Right hindlimb (tissue), 1 donor: Measurements from ENCODE around the gene LRMDA.
A peak's percentile ranks its signal among the peaks of the same experiment; 100 is the strongest.

Experiments used
- DNase-seq: peaks from one replicate; pipeline ENCODE4 v3.0.0-alpha.2; 2018

The LRMDA gene

DNA sequence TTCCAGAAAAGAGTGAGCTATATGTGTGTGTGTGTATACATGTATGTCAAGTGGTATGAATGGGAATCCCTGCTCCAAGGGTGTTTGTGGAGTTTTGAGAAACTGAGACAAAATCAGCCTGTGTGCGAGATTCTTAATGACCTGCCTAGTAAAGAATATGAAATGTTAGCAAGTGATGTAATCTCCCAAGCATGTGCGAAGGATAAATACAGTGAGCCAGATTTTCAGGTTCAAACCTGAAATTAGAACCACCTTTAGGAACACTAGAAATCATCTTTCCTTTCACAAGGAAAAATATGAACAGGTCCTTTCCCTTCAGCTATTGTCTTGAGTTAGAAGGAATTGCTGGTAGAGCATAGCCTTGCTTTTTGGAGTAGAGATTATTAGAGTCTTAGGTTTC is 457.6 kb downstream of the LRMDA start:
- no peak for DNase-seq

DNA sequence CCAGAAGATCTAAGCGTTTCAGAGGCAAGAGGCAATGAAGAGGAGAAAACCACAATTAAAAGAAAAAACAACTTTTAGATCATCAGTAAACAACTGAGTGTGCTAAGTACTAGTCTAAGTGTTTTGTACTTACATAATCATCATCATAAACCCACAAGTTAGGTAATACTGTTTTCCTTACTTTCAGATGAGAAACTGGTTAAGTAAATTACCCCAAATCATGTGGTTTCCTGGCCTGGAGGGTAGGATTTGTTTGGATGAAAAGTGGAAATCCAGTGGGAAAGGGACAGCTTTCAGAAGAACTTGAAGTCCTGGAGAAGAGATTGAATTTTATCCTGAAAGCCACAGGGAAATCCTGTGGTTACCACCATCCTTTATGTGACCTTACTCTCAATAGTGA is 463.3 kb downstream of the LRMDA start:
- DNase-seq = no peak

- DNase-seq = no peak
Observed at GRCh38 chr10:75895259-75895658, 463.8 kb downstream of the LRMDA start.

GRCh38 chr10:75899816-75900390 is 468.5 kb downstream of the LRMDA start:
- DNase-seq = no peak

- DNase-seq = no peak
Observed at GRCh38 chr10:75902816-75903215, 471.4 kb downstream of the LRMDA start.

- DNase-seq = no peak
Observed at GRCh38 chr10:75904499-75905283, 473.3 kb downstream of the LRMDA start.

- DNase-seq = no peak
Observed at GRCh38 chr10:75905490-75905889, 474.1 kb downstream of the LRMDA start.

- DNase-seq = no peak
Observed at GRCh38 chr10:75910032-75910431, 478.6 kb downstream of the LRMDA start.

GRCh38 chr10:75911426-75911825 is 480.0 kb downstream of the LRMDA start:
- no peak for DNase-seq

DNA sequence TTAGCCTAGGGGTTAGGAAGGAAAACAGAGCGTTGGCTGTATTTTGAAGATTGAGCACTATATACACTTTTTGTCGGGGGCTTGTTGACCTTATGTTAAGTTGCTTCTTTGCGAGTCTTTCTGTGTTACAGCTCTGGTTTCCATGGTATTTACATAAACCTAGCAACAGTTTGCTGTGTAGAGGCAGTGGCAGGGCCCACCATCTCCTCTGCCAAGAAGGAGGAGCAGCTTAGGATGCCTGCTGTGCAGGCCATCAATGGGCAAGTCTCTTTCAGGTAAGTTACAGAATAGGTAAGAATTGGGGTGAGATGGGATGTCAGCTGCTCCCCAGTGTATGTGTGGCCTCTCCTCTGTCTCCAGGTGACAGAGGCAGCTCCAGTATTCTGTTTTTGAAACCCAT is 485.5 kb downstream of the LRMDA start:
- DNase-seq = peak; percentile 45

DNA sequence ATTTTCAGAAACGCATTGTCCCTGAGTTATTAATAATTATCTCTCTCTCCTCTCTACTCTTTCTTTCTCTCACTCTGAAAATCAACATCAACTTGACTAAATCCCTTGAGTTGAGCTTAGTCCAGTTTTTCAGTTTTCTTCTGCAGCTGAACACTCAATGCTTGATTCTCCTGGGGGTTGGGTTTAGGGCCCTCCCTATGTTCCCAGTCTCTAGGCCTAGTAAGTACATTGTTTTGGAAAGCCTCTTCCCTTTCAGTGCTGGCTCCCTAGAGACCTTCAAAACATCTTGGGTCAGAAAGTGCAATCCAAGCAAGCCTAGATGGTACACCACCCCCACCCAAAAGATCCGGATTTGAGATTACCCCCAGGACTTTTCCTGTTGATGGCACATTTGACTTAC is 488.5 kb downstream of the LRMDA start:
- DNase-seq = no peak

DNA sequence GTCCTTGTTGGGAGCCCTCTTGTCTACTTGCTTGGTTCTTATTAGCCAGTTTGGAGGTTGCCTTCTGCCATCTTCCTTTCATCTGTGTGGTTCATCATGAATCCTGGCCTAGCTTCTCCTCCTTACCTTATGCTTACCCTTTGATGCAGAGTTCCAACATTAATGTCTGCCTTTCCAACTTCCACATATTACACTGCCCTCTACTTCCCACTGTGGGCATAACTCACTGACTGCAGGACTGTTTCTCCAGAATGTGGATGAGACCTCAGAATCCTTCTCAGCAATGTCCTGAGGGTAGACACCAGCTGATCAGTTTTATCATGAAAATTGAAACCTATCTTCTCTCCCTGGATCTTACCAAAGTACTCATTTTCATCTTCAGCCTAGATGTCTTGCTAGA is 491.0 kb downstream of the LRMDA start:
- DNase-seq = no peak

DNA sequence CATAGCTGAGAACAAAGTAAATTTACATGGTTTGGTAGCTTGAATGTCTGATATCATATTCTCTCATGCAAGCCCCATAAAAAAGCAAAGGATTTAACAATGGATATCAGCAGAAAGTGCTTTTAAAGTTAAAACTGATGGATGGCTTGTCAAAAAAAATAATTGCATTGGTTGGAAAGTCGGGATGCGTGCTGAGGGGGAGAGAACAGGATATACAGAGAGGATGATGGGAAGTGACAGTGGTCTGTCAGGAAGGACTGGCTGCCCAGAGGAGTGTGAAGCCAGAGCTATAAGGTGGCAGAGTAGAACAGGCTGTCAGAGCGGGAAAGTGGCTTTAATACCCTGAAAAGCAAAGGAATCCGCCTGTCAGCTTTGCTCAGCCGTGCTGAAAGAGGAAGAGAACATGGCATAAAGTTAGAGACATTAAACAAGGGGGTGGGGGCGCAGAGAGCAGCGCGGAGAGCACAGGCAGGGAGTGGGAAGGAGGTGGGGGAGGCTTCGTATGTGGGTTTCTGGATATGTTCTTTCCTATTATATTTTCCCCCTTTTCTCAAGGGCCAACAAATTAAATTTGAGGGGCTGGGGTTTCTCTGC is 493.0 kb downstream of the LRMDA start:
- DNase-seq = no peak

DNA sequence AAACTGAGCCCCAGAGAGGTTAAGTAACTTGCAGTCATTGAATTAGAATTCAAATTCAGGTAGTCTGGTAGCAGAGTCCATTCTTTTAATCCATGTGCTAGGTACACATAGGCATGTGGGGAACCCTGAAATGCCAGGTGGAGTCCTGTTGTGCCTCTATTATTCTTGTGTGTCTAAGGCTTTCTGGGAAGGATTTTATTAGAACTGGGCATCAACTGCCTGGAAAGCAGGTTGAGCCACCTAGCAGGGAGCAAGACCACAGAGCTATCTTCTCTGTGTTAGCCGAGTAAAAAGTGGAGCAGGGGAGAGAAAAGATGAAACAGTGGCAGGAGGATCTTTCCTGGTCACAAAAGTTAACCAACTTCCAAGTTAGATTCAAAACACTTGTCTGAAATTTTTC is 494.6 kb downstream of the LRMDA start:
- no peak for DNase-seq

DNA sequence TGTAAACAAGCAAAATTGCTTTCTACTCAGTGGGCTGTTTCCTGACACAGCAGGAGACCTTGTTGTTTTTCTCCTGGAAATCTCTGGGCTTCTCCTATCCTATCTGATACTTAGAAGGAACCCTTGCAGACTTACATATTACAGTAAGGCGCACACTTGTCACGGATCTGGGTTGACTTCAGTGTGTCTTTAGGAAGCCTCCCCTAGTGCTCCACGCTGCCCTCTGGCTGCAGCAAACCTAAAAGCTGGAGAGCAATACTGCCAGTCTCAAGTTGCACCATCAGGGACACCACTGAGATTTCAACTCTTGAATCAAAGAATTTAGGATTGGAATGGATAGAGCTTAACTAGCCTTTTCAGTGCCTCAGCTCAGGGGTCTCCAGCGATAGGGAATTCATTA is 495.3 kb downstream of the LRMDA start:
- DNase-seq = peak; percentile 35

DNA sequence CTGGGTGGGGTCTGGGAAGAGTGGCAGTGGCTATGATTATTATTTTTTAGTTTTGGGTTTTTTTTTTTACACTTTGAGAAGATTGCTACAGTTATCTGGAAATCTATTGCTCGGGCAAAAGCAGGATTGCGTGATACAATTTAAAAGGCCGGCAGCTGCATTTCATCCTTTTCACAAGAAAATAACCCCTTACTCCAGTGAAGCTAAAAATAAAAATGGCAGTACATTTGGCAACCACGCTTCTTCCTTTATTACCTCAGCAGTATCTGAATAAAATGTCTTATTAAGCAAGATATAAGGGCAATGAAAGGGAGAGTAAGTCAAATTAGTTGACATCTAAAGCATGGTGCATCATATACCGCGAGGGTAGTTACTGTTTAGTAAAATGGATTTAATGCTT is 496.8 kb downstream of the LRMDA start:
- DNase-seq = no peak

GRCh38 chr10:75929630-75930161 is 498.3 kb downstream of the LRMDA start:
- no peak for DNase-seq

- no peak for DNase-seq
Observed at GRCh38 chr10:75932921-75933320, 501.5 kb downstream of the LRMDA start.

DNA sequence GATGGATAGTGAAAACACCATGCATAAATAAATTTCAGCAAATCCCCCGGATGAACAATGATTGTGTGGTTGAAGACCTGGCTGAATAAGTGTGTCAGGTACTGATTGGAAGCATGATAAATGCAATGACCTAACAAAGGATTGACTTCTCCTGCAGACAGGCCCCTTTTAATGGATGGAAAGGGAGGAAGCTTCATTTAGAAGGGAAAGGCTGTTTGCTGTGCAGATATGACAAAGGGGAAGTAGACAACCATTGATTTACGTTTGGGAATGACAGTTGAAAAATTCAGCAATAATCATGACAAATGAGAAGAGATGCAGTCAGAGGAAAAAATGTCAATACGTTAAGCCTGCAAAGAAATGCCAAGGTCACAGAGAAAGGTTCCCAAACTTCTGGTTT is 503.8 kb downstream of the LRMDA start:
- no peak for DNase-seq

DNA sequence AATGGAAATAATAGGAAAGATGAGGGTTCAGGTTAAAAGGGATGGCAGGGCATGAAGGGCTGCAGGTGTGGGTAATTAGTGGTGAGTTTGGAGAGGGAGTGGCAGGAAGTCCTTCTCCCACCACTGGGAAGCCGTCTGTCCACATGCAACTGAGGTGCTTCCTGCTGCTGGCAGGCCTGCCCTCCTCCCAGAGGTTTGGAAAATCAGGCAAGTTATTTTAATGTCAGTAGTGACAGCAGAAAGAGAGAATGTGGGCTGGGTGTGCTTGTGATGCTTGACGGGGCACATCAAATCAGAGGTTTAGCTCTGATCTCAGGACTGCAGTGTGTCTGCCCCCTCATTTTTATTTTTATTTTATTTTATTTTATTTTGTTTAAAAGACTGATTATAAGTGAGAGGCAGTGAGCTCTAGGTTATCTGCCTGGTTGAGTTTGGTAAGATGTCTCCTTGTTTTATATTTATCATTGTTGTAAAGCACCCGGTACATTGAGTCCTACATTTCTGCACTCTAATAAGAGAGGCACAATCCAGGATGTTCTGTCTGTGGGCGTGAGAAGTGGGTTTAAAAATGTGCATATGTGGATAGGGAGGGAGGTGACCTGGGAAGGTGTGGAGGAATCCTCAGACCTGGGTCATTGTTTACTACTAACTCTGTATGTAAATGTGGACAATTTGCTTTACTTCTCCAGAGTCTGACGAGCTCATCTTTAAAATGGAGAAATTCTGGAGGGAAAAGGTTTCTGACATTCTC is 504.4 kb downstream of the LRMDA start:
- no peak for DNase-seq

- DNase-seq = no peak
Observed at GRCh38 chr10:75936841-75937240, 505.4 kb downstream of the LRMDA start.

DNA sequence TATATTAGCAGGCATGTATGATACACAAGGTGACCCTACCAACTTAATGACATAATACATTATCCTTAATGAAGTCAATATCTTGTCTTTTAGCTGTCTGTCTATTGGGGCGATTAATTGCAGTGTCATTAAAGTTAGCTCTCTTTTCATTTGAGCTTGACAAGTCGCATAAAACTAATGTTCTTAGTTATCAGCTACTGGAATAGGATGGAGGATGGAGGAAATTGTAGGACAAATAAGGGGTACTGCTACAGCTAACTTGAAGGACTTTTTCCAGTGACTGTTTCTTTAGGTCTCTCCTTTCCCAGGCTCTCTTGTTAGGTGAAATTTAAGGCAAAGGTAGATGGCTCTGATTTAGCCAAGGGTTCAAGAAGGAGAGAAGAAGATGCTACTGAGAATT is 506.4 kb downstream of the LRMDA start:
- no peak for DNase-seq

- no peak for DNase-seq
Observed at GRCh38 chr10:75938380-75939122, 507.1 kb downstream of the LRMDA start.
